ENCODE data around the gene KDM1B.

The KDM1B gene

GRCh38 chr6:18240230-18240629 lies 85.0 kb downstream of the KDM1B start:
- Histone ChIP-seq H3K4me1 (ENCODE audit: control insufficient read depth, insufficient read depth, low read length) (no peaks in the 10 kb centered on the region), H3K9me3 (ENCODE audit: control insufficient read depth, insufficient read depth, low read depth, low read length) (no peaks in the 10 kb centered on the region; the same call in 1 of the 2 replicates), H3K27ac (ENCODE audit: extremely low read depth, low read depth, low read length) (no peak overlapping the region), H3K36me3 (ENCODE audit: control insufficient read depth in 2 of 2, insufficient read depth in 1 of 2, low read length in 2 of 2) (peaks cover 57 to 92% of the 10 kb centered on the region in 2 experiments), H3K4me3 (ENCODE audit: low read depth, low read length) (no peak overlapping the region)
- CTCF ChIA-PET = no interaction called here
- POLR2A ChIA-PET = no interaction called here
- TF ChIP-seq ZNF48 (tag by site-specific recombination; IDR thresholded peaks at IDR 0.05) = no peak
- TF ChIP-seq ZNF621 (tag by site-specific recombination; IDR thresholded peaks at IDR 0.05) = no peak
- TF ChIP-seq PRDM6 (tag by site-specific recombination; IDR thresholded peaks at IDR 0.05) = peak; percentile 56
- peak; percentile 36; the same call in 1 of the 2 replicates for TF ChIP-seq FEZF1 (tag by site-specific recombination; IDR thresholded peaks at IDR 0.05)

- no peaks in the 10 kb centered on the region for H3K9me3 ChIP-seq (ENCODE audit: control insufficient read depth, insufficient read depth, low read depth, low read length)
- POLR2A ChIA-PET = interaction anchor here (0.5 to 1.3 kb wide), 5 partner anchors 9 to 23 kb away, joined by 3 to 6 read pairs (median 4); partner anchors contain the start of gene DEK
- TF ChIP-seq, protein P1, sequence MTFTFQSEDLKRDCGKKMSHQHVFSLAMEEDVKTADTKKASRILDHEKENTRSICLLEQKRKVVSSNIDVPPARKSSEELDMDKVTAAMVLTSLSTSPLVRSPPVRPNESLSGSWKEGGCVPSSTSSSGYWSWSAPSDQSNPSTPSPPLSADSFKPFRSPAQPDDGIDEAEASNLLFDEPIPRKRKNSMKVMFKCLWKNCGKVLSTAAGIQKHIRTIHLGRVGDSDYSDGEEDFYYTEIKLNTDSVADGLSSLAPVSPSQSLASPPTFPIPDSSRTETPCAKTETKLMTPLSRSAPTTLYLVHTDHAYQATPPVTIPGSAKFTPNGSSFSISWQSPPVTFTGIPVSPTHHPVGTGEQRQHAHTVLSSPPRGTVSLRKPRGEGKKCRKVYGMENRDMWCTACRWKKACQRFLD (tag by site-specific recombination; IDR thresholded peaks at IDR 0.05) = no peak
- TF ChIP-seq GLIS1 (tag by site-specific recombination; IDR thresholded peaks at IDR 0.05) (no peak), ZNF707 (tag by site-specific recombination; IDR thresholded peaks at IDR 0.05) (peak; percentile 96), PRDM6 (tag by site-specific recombination; IDR thresholded peaks at IDR 0.05) (peak; percentile 81)
- no peak overlapping the region for H3K4me3 ChIP-seq (ENCODE audit: low read depth, low read length)
- H3K36me3 ChIP-seq (ENCODE audit: control insufficient read depth in 2 of 2, insufficient read depth in 1 of 2, low read length in 2 of 2) = peaks cover 58 to 93% of the 10 kb centered on the region in 2 experiments
- H3K4me1 ChIP-seq (ENCODE audit: control insufficient read depth, insufficient read depth, low read length) = no peaks in the 10 kb centered on the region
- no peak overlapping the region for H3K27ac ChIP-seq (ENCODE audit: extremely low read depth, low read depth, low read length)
- CTCF ChIA-PET = interaction anchor here (0.8 to 1.2 kb wide), 3 partner anchors 17 to 82 kb away, joined by 4 read pairs; no protein-coding TSS in a partner anchor
These were observed 86.2 kb downstream of the KDM1B start for GRCh38 chr6:18241208-18242038.

GRCh38 chr6:18242062-18242851 lies 87.0 kb downstream of the KDM1B start:
- Histone ChIP-seq H3K9me3 (ENCODE audit: control insufficient read depth, insufficient read depth, low read depth, low read length) (no peaks in the 10 kb centered on the region), H3K4me3 (ENCODE audit: low read depth, low read length) (no peak overlapping the region), H3K4me1 (ENCODE audit: control insufficient read depth, insufficient read depth, low read length) (no peaks in the 10 kb centered on the region), H3K36me3 (ENCODE audit: control insufficient read depth in 2 of 2, insufficient read depth in 1 of 2, low read length in 2 of 2) (peaks cover 60 to 93% of the 10 kb centered on the region in 2 experiments), H3K27ac (ENCODE audit: extremely low read depth, low read depth, low read length) (no peak overlapping the region)
- ChIA-PET CTCF (interaction anchor here (0.8 to 1.2 kb wide), 3 partner anchors 16 to 81 kb away, joined by 4 read pairs; no protein-coding TSS in a partner anchor), POLR2A (interaction anchor here (0.5 to 1.3 kb wide), 4 partner anchors 8 to 22 kb away, joined by 3 to 6 read pairs (median 4); partner anchors contain the start of gene DEK)
- TF ChIP-seq IKZF3 (tag by site-specific recombination; IDR thresholded peaks at IDR 0.05) (0 out of 2 replicates have a peak, but pooled peaks have one; percentile 38), ZNF658 (tag by site-specific recombination; IDR thresholded peaks at IDR 0.05) (no peak), ZNF23 (tag by site-specific recombination; IDR thresholded peaks at IDR 0.05; ENCODE audit: borderline replicate concordance) (no peak), ZNF202 (tag by site-specific recombination; IDR thresholded peaks at IDR 0.05; ENCODE audit: borderline replicate concordance) (peak; percentile 55; the same call in 1 of the 2 replicates), ZNF660 (tag by site-specific recombination; IDR thresholded peaks at IDR 0.05) (0 out of 2 replicates have a peak, but pooled peaks have one; percentile 27), ZNF624 (tag by site-specific recombination; IDR thresholded peaks at IDR 0.05) (no peak), ZEB2 (tag by site-specific recombination; IDR thresholded peaks at IDR 0.05) (0 out of 2 replicates have a peak, but pooled peaks have one; percentile 33), SCRT1 (tag by site-specific recombination; IDR thresholded peaks at IDR 0.05; ENCODE audit: borderline replicate concordance) (peak; percentile 54), GLIS2 (tag by site-specific recombination; IDR thresholded peaks at IDR 0.05) (no peak), ZNF701 (tag by site-specific recombination; IDR thresholded peaks at IDR 0.05) (no peak), SCRT2 (tag by site-specific recombination; IDR thresholded peaks at IDR 0.05) (peak; percentile 75)
